Endothelial cell of umbilical vein (primary cell): ENCODE results near the gene SLF2. TPM values are rescaled to one million over a fixed set of nuclear protein-coding genes. Genes with fewer than 3 reads are reported as not detected.

Experiments used
- BruUV-seq: library from RNA; stranded (reverse); fragments of 400-500 nt; replicated peaks from 2 replicates; lab custom pipeline; 2021; lab: Mats Ljungman, UMichigan
- CTCF ChIA-PET: fragments of 300-600, 350-600 bp; sonication (Branson Sonifier 250); formaldehyde crosslinking; loops from one replicate; lab custom pipeline; 2021; ENCODE audit warnings: antibody characterized with exemption, inconsistent platforms; lab: Charles Lee
- POLR2A ChIA-PET: fragments of 300-600, 350-600 bp; sonication (Branson Sonifier 250); formaldehyde crosslinking; loops from one replicate; lab custom pipeline; 2021; ENCODE audit warnings: antibody characterized with exemption, inconsistent platforms; lab: Charles Lee
- DNase-seq: peaks from one replicate; pipeline ENCODE4 v3.0.0-alpha.2; 2011; ENCODE audit warnings: low read depth, low spot score
- FAIRE-seq: peaks from 2 replicates; lab custom pipeline; 2011; peaks lifted over from hg19 to GRCh38; lab: Jason Lieb, UNC
- H2AFZ ChIP-seq: 2 replicates; pipeline ENCODE4 v1.6.0; 2012; ENCODE audit warnings: low read depth, low read length, control low read depth, inconsistent platforms
- H3K27ac ChIP-seq: 2 replicates; pipeline ENCODE4 v1.5.1; 2011; ENCODE audit warnings: low read depth, mild to moderate bottlenecking, control low read depth, low read length, moderate library complexity; ENCODE audit not compliant: insufficient read depth
- H3K27me3 ChIP-seq, 2 experiments: 2 replicates each; pipeline versions ENCODE4 v1.6.0 to v1.6.1; 2011; ENCODE audit warnings: low read length in 2 of 2, mixed read lengths in 1 of 2; ENCODE audit not compliant: control insufficient read depth in 2 of 2, insufficient read depth in 2 of 2
- H3K36me3 ChIP-seq, 2 experiments: 2 replicates in 1 of 2; 3 replicates in 1 of 2; pipeline ENCODE4 v1.5.1; 2011; ENCODE audit warnings: low read length in 2 of 2, mild to moderate bottlenecking in 1 of 2, moderate library complexity in 1 of 2; ENCODE audit not compliant: control insufficient read depth in 2 of 2, insufficient read depth in 2 of 2; ENCODE audit errors: extremely low read depth in 1 of 2
- H3K4me1 ChIP-seq: 3 replicates; pipeline ENCODE4 v1.5.1; 2011; ENCODE audit warnings: mild to moderate bottlenecking, low read length; ENCODE audit not compliant: control insufficient read depth, insufficient read depth; ENCODE audit errors: extremely low read depth
- H3K4me2 ChIP-seq: 2 replicates; pipeline ENCODE4 v1.6.1; 2011; ENCODE audit warnings: low read length, control low read depth, mixed read lengths; ENCODE audit not compliant: insufficient read depth
- H3K4me3 ChIP-seq, 3 experiments: fragments of 200-600 bp in 1 of 3; sonication (generic), shearing (Covaris generic) in 1 of 3; replicated peaks in 1 of 3; 2 replicates each; pipeline ENCODE4 v1.5.1; 2011 to 2016; ENCODE audit warnings: control low read depth in 3 of 3, low read length in 3 of 3, mild to moderate bottlenecking in 2 of 3, inconsistent platforms in 1 of 3, low read depth in 1 of 3, moderate library complexity in 1 of 3; ENCODE audit not compliant: insufficient read depth in 1 of 3
- H3K79me2 ChIP-seq: 2 replicates; pipeline ENCODE4 v1.6.0; 2012; ENCODE audit warnings: low read length, inconsistent platforms; ENCODE audit not compliant: control insufficient read depth, insufficient read depth
- H3K9ac ChIP-seq: replicated peaks from 2 replicates; pipeline ENCODE3; 2011; ENCODE audit warnings: low read length, control low read depth; ENCODE audit not compliant: insufficient read depth; ENCODE audit errors: extremely low read depth
- H3K9me1 ChIP-seq: replicated peaks from 3 replicates; pipeline ENCODE4 v1.6.0; 2011; ENCODE audit warnings: mild to moderate bottlenecking, low read length; ENCODE audit not compliant: control insufficient read depth, insufficient read depth; ENCODE audit errors: extremely low read depth
- H3K9me3 ChIP-seq: replicated peaks from 2 replicates; pipeline ENCODE4 v1.5.1; 2012; ENCODE audit warnings: low read length, inconsistent platforms; ENCODE audit not compliant: control insufficient read depth, insufficient read depth
- H4K20me1 ChIP-seq: replicated peaks from 2 replicates; pipeline ENCODE3; 2011; ENCODE audit warnings: mild to moderate bottlenecking, low read length; ENCODE audit not compliant: control insufficient read depth, insufficient read depth; ENCODE audit errors: extremely low read depth
- EZH2 ChIP-seq: IDR thresholded peaks from 2 replicates; pipeline ENCODE4 v1.6.1; 2012; ENCODE audit warnings: borderline replicate concordance, low read depth, mild to moderate bottlenecking, moderate library complexity, low read length, inconsistent platforms; ENCODE audit not compliant: severe bottlenecking
- FOS ChIP-seq: IDR thresholded peaks from 2 replicates; pipeline ENCODE4 v1.6.1; 2011; ENCODE audit warnings: mild to moderate bottlenecking, low read length, moderate library complexity, borderline replicate concordance; ENCODE audit not compliant: insufficient read depth
- GATA2 ChIP-seq: IDR thresholded peaks from 2 replicates; pipeline ENCODE4 v1.7.0; 2011; ENCODE audit warnings: low read depth, mild to moderate bottlenecking, moderate library complexity, mixed read lengths, low read length; ENCODE audit not compliant: insufficient read length, insufficient read depth
- JUN ChIP-seq: IDR thresholded peaks from 2 replicates; pipeline ENCODE4 v1.6.1; 2011; ENCODE audit warnings: borderline replicate concordance, low read depth; ENCODE audit not compliant: insufficient read length, insufficient read depth
- MYC ChIP-seq: IDR thresholded peaks from one replicate; pipeline ENCODE4 v1.6.1; 2011; ENCODE audit warnings: mild to moderate bottlenecking, low read depth, low read length
- POLR2A ChIP-seq: IDR thresholded peaks from 2 replicates; pipeline ENCODE4 v1.6.1; 2012; ENCODE audit warnings: low read depth, mild to moderate bottlenecking, control low read depth, low read length
- POLR2AphosphoS5 ChIP-seq: IDR thresholded peaks from 2 replicates; pipeline ENCODE4 v1.6.1; 2012; ENCODE audit warnings: low read depth, mild to moderate bottlenecking, control low read depth, low read length, moderate library complexity; ENCODE audit not compliant: insufficient read depth
- dilution Hi-C: fragments of 300-500 bp; cut with MboI; formaldehyde crosslinking; loops from one replicate; pipeline ENCODE4 v1.15.0; 2019; ENCODE audit warnings: low sequenced_read_pairs; ENCODE audit not compliant: extremely low pct_ligation_motif_present
- intact Hi-C: fragments of 100-400 bp; cut with micrococcal nuclease; formaldehyde crosslinking; loops from one replicate; pipeline ENCODE4 v1.10.0; 2022
- polyA plus RNA-seq, 4 experiments: library from polyadenylated mRNA; depleted of rRNA in 3 of 4; stranded (reverse) in 3 of 4; unstranded in 1 of 4; fragments of >200 nt; gene quantifications; 2 replicates each; pipeline versions ENCODE4 v1.2.1 to v1.2.3, GENCODE V29; 2011 to 2012; ENCODE audit warnings: missing spikeins in 1 of 4
- total RNA-seq: library from RNA; stranded (reverse); gene quantifications from 2 replicates; pipeline ENCODE4 v1.2.3, GENCODE V29; 2021
- TF ChIP-seq, protein P1 (sequence below): IDR thresholded peaks from 2 replicates; pipeline ENCODE4 v1.6.1; 2011; ENCODE audit not compliant: insufficient read depth, insufficient read length
- TF ChIP-seq, protein P2 (sequence below), 2 donors: IDR thresholded peaks; 1 replicate in 1 of 2; 2 replicates in 1 of 2; pipeline ENCODE4 v1.5.1; 2011; ENCODE audit warnings: low read length in 2 of 2, mild to moderate bottlenecking in 2 of 2, moderate library complexity in 2 of 2, control low read depth in 1 of 2, inconsistent platforms in 1 of 2, low read depth in 1 of 2; ENCODE audit not compliant: insufficient read depth in 1 of 2; ENCODE audit errors: extremely low read depth in 1 of 2

Gene SLF2
- total and polyA plus RNA-seq, 2 donors (not counting 3 experiments of a cell fraction or from before 2014, with no cell fraction given), result 7.5 to 35.5 TPM

DNA sequence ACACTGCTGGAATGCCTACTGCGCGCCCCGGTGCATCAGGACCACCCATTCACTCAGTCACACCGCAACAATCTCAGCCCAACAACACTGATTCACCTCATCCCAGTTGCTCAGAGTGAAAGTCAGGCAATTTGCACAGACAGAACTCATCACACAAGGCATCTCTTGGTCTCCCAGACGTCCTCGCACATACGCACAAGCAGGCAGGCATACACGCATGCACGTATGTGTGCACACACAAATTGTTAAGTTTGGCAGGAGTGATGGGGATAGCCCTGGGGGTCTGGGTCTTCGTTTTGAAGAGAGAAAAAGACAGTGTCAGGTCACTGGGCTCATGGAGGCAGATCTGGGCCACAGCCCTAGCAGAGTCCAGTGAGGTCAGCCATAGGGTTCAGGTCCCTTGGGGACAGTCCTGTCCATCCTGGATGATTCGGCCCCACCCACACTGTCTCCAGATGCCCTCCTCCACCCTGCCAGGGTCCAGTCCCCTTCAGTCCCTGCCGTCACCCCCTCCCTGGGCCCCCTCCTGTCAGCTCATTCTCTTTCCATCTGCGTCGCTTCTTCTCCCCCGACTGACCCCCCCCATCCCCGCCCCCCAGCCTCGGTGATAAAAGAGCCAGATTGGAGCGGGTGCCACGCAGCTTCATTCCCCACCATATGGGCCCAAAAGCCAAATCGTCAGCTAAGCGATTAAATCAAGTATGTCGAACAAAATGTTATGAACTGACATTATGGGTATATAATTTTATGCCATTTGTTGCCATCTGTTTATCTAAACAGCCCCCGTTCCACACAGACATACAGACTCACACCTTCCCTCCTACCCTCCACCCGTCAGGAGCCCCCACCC lies 48.5 kb upstream of the SLF2 start:
- Histone ChIP-seq H3K79me2 (no peaks in the 10 kb centered on the region), H2AFZ (no peak overlapping the region), H3K9me3 (no peaks in the 10 kb centered on the region), H3K9me1 (no peaks in the 10 kb centered on the region), H3K4me1 (no peaks in the 10 kb centered on the region), H3K36me3 (no peaks in the 10 kb centered on the region), H3K4me2 (no peak overlapping the region), H3K27ac (no peak overlapping the region), H3K4me3 (no peak overlapping the region), H4K20me1 (no peaks in the 10 kb centered on the region), H3K27me3 (peaks cover 14 to 18% of the 10 kb centered on the region in 2 experiments), H3K9ac (no peak overlapping the region)
- ChIA-PET CTCF (no interaction called here), POLR2A (no interaction called here)
- dilution Hi-C loops, result no loop called here
- intact Hi-C loops, result no loop called here
- DNase-seq (no peak), FAIRE-seq (no peak)
- TF ChIP-seq MYC, result no peak
- no peak for TF ChIP-seq POLR2AphosphoS5
- TF ChIP-seq, protein P1, sequence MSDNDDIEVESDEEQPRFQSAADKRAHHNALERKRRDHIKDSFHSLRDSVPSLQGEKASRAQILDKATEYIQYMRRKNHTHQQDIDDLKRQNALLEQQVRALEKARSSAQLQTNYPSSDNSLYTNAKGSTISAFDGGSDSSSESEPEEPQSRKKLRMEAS, result no peak
- no peak for TF ChIP-seq JUN
- TF ChIP-seq FOS, result no peak
- no peak for TF ChIP-seq EZH2
- TF ChIP-seq, protein P2, sequence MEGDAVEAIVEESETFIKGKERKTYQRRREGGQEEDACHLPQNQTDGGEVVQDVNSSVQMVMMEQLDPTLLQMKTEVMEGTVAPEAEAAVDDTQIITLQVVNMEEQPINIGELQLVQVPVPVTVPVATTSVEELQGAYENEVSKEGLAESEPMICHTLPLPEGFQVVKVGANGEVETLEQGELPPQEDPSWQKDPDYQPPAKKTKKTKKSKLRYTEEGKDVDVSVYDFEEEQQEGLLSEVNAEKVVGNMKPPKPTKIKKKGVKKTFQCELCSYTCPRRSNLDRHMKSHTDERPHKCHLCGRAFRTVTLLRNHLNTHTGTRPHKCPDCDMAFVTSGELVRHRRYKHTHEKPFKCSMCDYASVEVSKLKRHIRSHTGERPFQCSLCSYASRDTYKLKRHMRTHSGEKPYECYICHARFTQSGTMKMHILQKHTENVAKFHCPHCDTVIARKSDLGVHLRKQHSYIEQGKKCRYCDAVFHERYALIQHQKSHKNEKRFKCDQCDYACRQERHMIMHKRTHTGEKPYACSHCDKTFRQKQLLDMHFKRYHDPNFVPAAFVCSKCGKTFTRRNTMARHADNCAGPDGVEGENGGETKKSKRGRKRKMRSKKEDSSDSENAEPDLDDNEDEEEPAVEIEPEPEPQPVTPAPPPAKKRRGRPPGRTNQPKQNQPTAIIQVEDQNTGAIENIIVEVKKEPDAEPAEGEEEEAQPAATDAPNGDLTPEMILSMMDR (IDR thresholded peaks at IDR 0.05; ENCODE audit: extremely low read depth in 1 of 2, insufficient read depth in 1 of 2, low read depth in 1 of 2, low read length in 2 of 2), result no peak
- TF ChIP-seq GATA2, result no peak
- no peak for TF ChIP-seq POLR2A
- no TSS peak for BruUV-seq
